Fibroblast of lung (primary cell): ENCODE measurements around the gene BIN1. TPM values are rescaled to one million over a fixed set of nuclear protein-coding genes. Genes with fewer than 3 reads are reported as not detected.

ENCODE experiments used
- DNase-seq, 2 donors: peaks; one replicate each; pipeline versions ENCODE4 v3.0.0 to v3.0.0-alpha.2; 2010; ENCODE audit warnings: low read depth in 2 of 2
- H2AFZ ChIP-seq: 2 replicates; pipeline ENCODE4 v1.5.1; 2012; ENCODE audit warnings: low read length, control low read depth, inconsistent platforms
- H3K27ac ChIP-seq: 2 replicates; pipeline ENCODE4 v1.5.1; 2011; ENCODE audit warnings: low read length, control low read depth; ENCODE audit not compliant: insufficient read depth
- H3K27me3 ChIP-seq: 2 replicates; pipeline ENCODE4 v1.5.1; 2011; ENCODE audit warnings: mild to moderate bottlenecking, low read length; ENCODE audit not compliant: control insufficient read depth, insufficient read depth
- H3K36me3 ChIP-seq: 2 replicates; pipeline ENCODE4 v1.5.1; 2011; ENCODE audit warnings: low read length; ENCODE audit not compliant: control insufficient read depth, insufficient read depth
- H3K4me1 ChIP-seq: 2 replicates; pipeline ENCODE4 v1.5.1; 2011; ENCODE audit warnings: low read length; ENCODE audit not compliant: control insufficient read depth, insufficient read depth; ENCODE audit errors: extremely low read depth
- H3K4me2 ChIP-seq: 2 replicates; pipeline ENCODE4 v1.5.1; 2011; ENCODE audit warnings: low read length, control low read depth; ENCODE audit not compliant: insufficient read depth; ENCODE audit errors: extremely low read depth
- H3K4me3 ChIP-seq, 4 experiments: fragments of 200-600 bp in 1 of 4; sonication (generic) in 1 of 4; replicated peaks in 1 of 4; 2 replicates each; pipeline ENCODE4 v1.5.1; 2011 to 2016; ENCODE audit warnings: low read length in 4 of 4, low read depth in 3 of 4, mild to moderate bottlenecking in 3 of 4, control low read depth in 2 of 4, inconsistent platforms in 1 of 4, mixed read lengths in 1 of 4; ENCODE audit not compliant: insufficient read depth in 1 of 4; ENCODE audit errors: control extremely low read depth in 1 of 4
- H3K79me2 ChIP-seq: 2 replicates; pipeline ENCODE4 v1.5.1; 2012; ENCODE audit warnings: mild to moderate bottlenecking, low read length, inconsistent platforms; ENCODE audit not compliant: control insufficient read depth, insufficient read depth
- H3K9ac ChIP-seq: 2 replicates; pipeline ENCODE4 v1.5.1; 2011; ENCODE audit warnings: mild to moderate bottlenecking, low read length, control low read depth; ENCODE audit not compliant: insufficient read depth
- H3K9me3 ChIP-seq: 2 replicates; pipeline ENCODE4 v1.5.1; 2012; ENCODE audit warnings: low read depth, low read length; ENCODE audit not compliant: control insufficient read depth, insufficient read depth
- H4K20me1 ChIP-seq: 2 replicates; pipeline ENCODE4 v1.5.1; 2011; ENCODE audit warnings: low read length; ENCODE audit not compliant: control insufficient read depth, insufficient read depth; ENCODE audit errors: extremely low read depth
- CTCF ChIP-seq, 2 donors: IDR thresholded peaks in 1 of 2; conservative IDR thresholded peaks in 1 of 2; 1 replicate in 1 of 2; 2 replicates in 1 of 2; pipeline ENCODE4 v1.5.1; 2011 to 2012; ENCODE audit warnings: low read length in 2 of 2, control low read depth in 1 of 2, inconsistent platforms in 1 of 2, low read depth in 1 of 2, mild to moderate bottlenecking in 1 of 2
- EZH2 ChIP-seq: IDR thresholded peaks from 2 replicates; pipeline ENCODE4 v1.5.1; 2012; ENCODE audit warnings: low read length, control low read depth, mild to moderate bottlenecking; ENCODE audit errors: missing control alignments
- polyA plus RNA-seq, 2 donors: library from polyadenylated mRNA; depleted of rRNA in 1 of 2; stranded (reverse) in 1 of 2; unstranded in 1 of 2; fragments of >200 nt; gene quantifications; 2 replicates each; pipeline ENCODE4 v1.2.1, GENCODE V29; 2011 to 2012; ENCODE audit warnings: missing spikeins in 1 of 2
- total RNA-seq: library from RNA; depleted of rRNA; stranded (reverse); fragments of >200 nt; gene quantifications from 2 replicates; pipeline ENCODE4 v1.2.1, GENCODE V29; 2014

The BIN1 gene
- total and polyA plus RNA-seq, 2 donors (not counting 1 experiment from before 2014, with no cell fraction given), result 17.3 to 68.7 TPM

- Histone ChIP-seq H3K4me3 (no peak overlapping the region), H3K9ac (no peak overlapping the region), H3K27me3 (no peaks in the 10 kb centered on the region), H3K79me2 (no peaks in the 10 kb centered on the region), H3K4me2 (no peak overlapping the region), H2AFZ (no peak overlapping the region), H3K9me3 (no peaks in the 10 kb centered on the region), H3K36me3 (no peaks in the 10 kb centered on the region), H3K27ac (no peak overlapping the region), H3K4me1 (no peaks in the 10 kb centered on the region), H4K20me1 (no peaks in the 10 kb centered on the region)
- no peak for DNase-seq
- TF ChIP-seq EZH2 (no peak), CTCF (conservative IDR thresholded peaks at IDR 0.05 in 1 of 2, IDR thresholded peaks at IDR 0.05 in 1 of 2; ENCODE audit: low read depth in 1 of 2, low read length in 2 of 2) (no peak)
Measured at GRCh38 chr2:127041259-127041970, 65.5 kb downstream of the BIN1 start.

- Histone ChIP-seq H4K20me1 (no peaks in the 10 kb centered on the region), H2AFZ (no peak overlapping the region)
- no peak for DNase-seq
Measured at GRCh38 chr2:127040169-127040568, 66.8 kb downstream of the BIN1 start.

More at GRCh38 chr2:127040169-127040568, 66.8 kb downstream of the BIN1 start:
- Histone ChIP-seq H3K36me3 (no peaks in the 10 kb centered on the region), H3K4me3 (no peak overlapping the region), H3K9me3 (no peaks in the 10 kb centered on the region), H3K4me2 (no peak overlapping the region), H3K79me2 (no peaks in the 10 kb centered on the region), H3K27me3 (no peaks in the 10 kb centered on the region), H3K4me1 (no peaks in the 10 kb centered on the region), H3K9ac (no peak overlapping the region), H3K27ac (no peak overlapping the region)
- no peak for TF ChIP-seq CTCF (conservative IDR thresholded peaks at IDR 0.05 in 1 of 2, IDR thresholded peaks at IDR 0.05 in 1 of 2; ENCODE audit: low read depth in 1 of 2, low read length in 2 of 2)
- no peak for TF ChIP-seq EZH2
